DMS 273 (cell line): ENCODE measurements around the gene GSE1.

Experiments used
- DNase-seq: peaks from one replicate; lab custom pipeline; 2025; ENCODE audit not compliant: unreplicated experiment; lab: John Stamatoyannopoulos, UW

GSE1 gene

GRCh38 chr16:85658504-85659326 is 45.6 kb downstream of the GSE1 start:
- no peak for DNase-seq

- no peak for DNase-seq
Measured at GRCh38 chr16:85659336-85659735, 46.2 kb downstream of the GSE1 start.

- DNase-seq, result peak; percentile 79
Measured at GRCh38 chr16:85659805-85660511, 46.8 kb downstream of the GSE1 start.

GRCh38 chr16:85660843-85661739 is 48.0 kb downstream of the GSE1 start:
- no peak for DNase-seq

- DNase-seq, result no peak
Measured at GRCh38 chr16:85661740-85662481, 48.8 kb downstream of the GSE1 start.

GRCh38 chr16:85662482-85662812 is 49.3 kb downstream of the GSE1 start:
- no peak for DNase-seq

- DNase-seq, result no peak
Measured at GRCh38 chr16:85662976-85663830, 50.1 kb downstream of the GSE1 start.

- DNase-seq, result peak; percentile 88
Measured at GRCh38 chr16:85663891-85664321, 50.8 kb downstream of the GSE1 start.

- no peak for DNase-seq
Measured at GRCh38 chr16:85664580-85665372, 51.7 kb downstream of the GSE1 start.

GRCh38 chr16:85665373-85665740 is 52.2 kb downstream of the GSE1 start:
- DNase-seq, result no peak

GRCh38 chr16:85665929-85666328 is 52.8 kb downstream of the GSE1 start:
- DNase-seq, result no peak

- no peak for DNase-seq
Measured at GRCh38 chr16:85667261-85667660, 54.1 kb downstream of the GSE1 start.

- no peak for DNase-seq
Measured at GRCh38 chr16:85667841-85668413, 54.8 kb downstream of the GSE1 start.

GRCh38 chr16:85668676-85669424 is 55.7 kb downstream of the GSE1 start:
- DNase-seq, result no peak

- no peak for DNase-seq
Measured at GRCh38 chr16:85670840-85671239, 57.7 kb downstream of the GSE1 start.

GRCh38 chr16:85673529-85674417 is 60.7 kb downstream of the GSE1 start:
- peak; percentile 95 for DNase-seq

GRCh38 chr16:85674418-85674755 is 61.3 kb downstream of the GSE1 start:
- no peak for DNase-seq
